Mesenchymal stem cell (in vitro differentiated cells and primary cell): ENCODE measurements around the gene NMT1.

Experiments
- DNase-seq: peaks from one replicate; pipeline ENCODE4 v3.0.0-alpha.2; 2013
- H2AFZ ChIP-seq: one replicate; pipeline ENCODE4 v1.6.1; 2013; ENCODE audit warnings: low read depth, mild to moderate bottlenecking, control low read depth, inconsistent platforms, low read length, moderate library complexity
- H2AK5ac ChIP-seq: 2 replicates; pipeline ENCODE4 v1.6.1; 2013; ENCODE audit warnings: low read length, moderate library complexity, mild to moderate bottlenecking, inconsistent platforms; ENCODE audit not compliant: severe bottlenecking
- H2BK120ac ChIP-seq: one replicate; pipeline ENCODE4 v1.6.1; 2013; ENCODE audit warnings: low read depth, mild to moderate bottlenecking, inconsistent platforms, low read length, moderate library complexity
- H2BK12ac ChIP-seq, 2 experiments: one replicate each; pipeline ENCODE4 v1.6.1; 2013; ENCODE audit warnings: inconsistent platforms in 2 of 2, low read length in 2 of 2, mild to moderate bottlenecking in 2 of 2, moderate library complexity in 2 of 2, control low read depth in 1 of 2
- H2BK15ac ChIP-seq: one replicate; pipeline ENCODE4 v1.6.1; 2013; ENCODE audit warnings: mild to moderate bottlenecking, low read depth, inconsistent platforms; ENCODE audit not compliant: poor library complexity, severe bottlenecking
- H2BK5ac ChIP-seq: 2 replicates; pipeline ENCODE4 v1.6.1; 2013; ENCODE audit warnings: low read depth, mild to moderate bottlenecking, low read length, control low read depth, inconsistent platforms; ENCODE audit not compliant: poor library complexity, severe bottlenecking
- H3K14ac ChIP-seq, 2 experiments: one replicate each; pipeline ENCODE4 v1.6.1; 2013; ENCODE audit warnings: inconsistent platforms in 2 of 2, low read length in 2 of 2, control low read depth in 1 of 2, mild to moderate bottlenecking in 1 of 2, moderate library complexity in 1 of 2
- H3K18ac ChIP-seq, 2 experiments: one replicate each; pipeline ENCODE4 v1.6.1; 2013; ENCODE audit warnings: inconsistent platforms in 2 of 2, low read length in 2 of 2, control low read depth in 1 of 2, low read depth in 1 of 2, mild to moderate bottlenecking in 1 of 2
- H3K23ac ChIP-seq, 2 experiments: one replicate each; pipeline ENCODE4 v1.6.1; 2013; ENCODE audit warnings: inconsistent platforms in 2 of 2, low read length in 2 of 2, mild to moderate bottlenecking in 2 of 2, moderate library complexity in 2 of 2, control low read depth in 1 of 2
- H3K27ac ChIP-seq: 2 replicates; pipeline ENCODE4 v1.5.1; 2013; ENCODE audit warnings: mild to moderate bottlenecking, moderate library complexity, low read length, control low read depth, inconsistent platforms; ENCODE audit not compliant: poor library complexity, severe bottlenecking
- H3K27me3 ChIP-seq, 2 experiments: 2 replicates each; pipeline versions ENCODE4 v1.6.1 to v1.7.0; 2013; ENCODE audit warnings: low read length in 2 of 2, mild to moderate bottlenecking in 2 of 2, moderate library complexity in 2 of 2, control low read depth in 1 of 2, inconsistent platforms in 1 of 2; ENCODE audit not compliant: control insufficient read depth in 1 of 2, insufficient read depth in 1 of 2
- H3K36me3 ChIP-seq, 2 experiments: 2 replicates each; pipeline versions ENCODE4 v1.6.1 to v1.7.0; 2013; ENCODE audit warnings: low read length in 2 of 2, control low read depth in 1 of 2, inconsistent platforms in 1 of 2, low read depth in 1 of 2, mild to moderate bottlenecking in 1 of 2; ENCODE audit not compliant: insufficient read depth in 2 of 2, control insufficient read depth in 1 of 2
- H3K4ac ChIP-seq, 2 experiments: one replicate each; pipeline ENCODE4 v1.6.1; 2013; ENCODE audit warnings: inconsistent platforms in 2 of 2, low read length in 2 of 2, mild to moderate bottlenecking in 2 of 2, moderate library complexity in 2 of 2, control low read depth in 1 of 2, low read depth in 1 of 2
- H3K4me1 ChIP-seq: 2 replicates; pipeline ENCODE4 v1.6.1; 2013; ENCODE audit warnings: low read depth, low read length, control low read depth; ENCODE audit not compliant: control insufficient read depth, insufficient read depth
- H3K4me2 ChIP-seq: 2 replicates; pipeline ENCODE4 v1.6.1; 2013; ENCODE audit warnings: low read length, mild to moderate bottlenecking, inconsistent platforms; ENCODE audit not compliant: poor library complexity, severe bottlenecking
- H3K4me3 ChIP-seq, 2 experiments: 2 replicates each; pipeline versions ENCODE4 v1.5.1 to v1.7.0; 2013; ENCODE audit warnings: low read length in 2 of 2, mild to moderate bottlenecking in 2 of 2, control low read depth in 1 of 2, low read depth in 1 of 2; ENCODE audit not compliant: insufficient read depth in 1 of 2
- H3K79me1 ChIP-seq: replicated peaks from 2 replicates; pipeline ENCODE4 v1.6.1; 2013; ENCODE audit warnings: mild to moderate bottlenecking, control low read depth, low read length, inconsistent platforms; ENCODE audit not compliant: poor library complexity, severe bottlenecking
- H3K9ac ChIP-seq: 2 replicates; pipeline ENCODE4 v1.7.0; 2013; ENCODE audit warnings: mild to moderate bottlenecking, low read length, moderate library complexity
- H3K9me3 ChIP-seq: 2 replicates; pipeline ENCODE4 v1.7.0; 2013; ENCODE audit warnings: mild to moderate bottlenecking, low read length; ENCODE audit not compliant: control insufficient read depth
- H4K8ac ChIP-seq: one replicate; pipeline ENCODE4 v1.6.1; 2013; ENCODE audit warnings: inconsistent platforms, mild to moderate bottlenecking, low read length, moderate library complexity
- H4K91ac ChIP-seq: one replicate; pipeline ENCODE4 v1.6.1; 2013; ENCODE audit warnings: mild to moderate bottlenecking, low read length, inconsistent platforms
- WGBS: methylation state at CpG from one replicate; pipeline ENCODE4 v1.1.7; 2013; ENCODE audit warnings: mixed read lengths; 5-methylcytosine and 5-hydroxymethylcytosine counted together

Gene NMT1

DNA sequence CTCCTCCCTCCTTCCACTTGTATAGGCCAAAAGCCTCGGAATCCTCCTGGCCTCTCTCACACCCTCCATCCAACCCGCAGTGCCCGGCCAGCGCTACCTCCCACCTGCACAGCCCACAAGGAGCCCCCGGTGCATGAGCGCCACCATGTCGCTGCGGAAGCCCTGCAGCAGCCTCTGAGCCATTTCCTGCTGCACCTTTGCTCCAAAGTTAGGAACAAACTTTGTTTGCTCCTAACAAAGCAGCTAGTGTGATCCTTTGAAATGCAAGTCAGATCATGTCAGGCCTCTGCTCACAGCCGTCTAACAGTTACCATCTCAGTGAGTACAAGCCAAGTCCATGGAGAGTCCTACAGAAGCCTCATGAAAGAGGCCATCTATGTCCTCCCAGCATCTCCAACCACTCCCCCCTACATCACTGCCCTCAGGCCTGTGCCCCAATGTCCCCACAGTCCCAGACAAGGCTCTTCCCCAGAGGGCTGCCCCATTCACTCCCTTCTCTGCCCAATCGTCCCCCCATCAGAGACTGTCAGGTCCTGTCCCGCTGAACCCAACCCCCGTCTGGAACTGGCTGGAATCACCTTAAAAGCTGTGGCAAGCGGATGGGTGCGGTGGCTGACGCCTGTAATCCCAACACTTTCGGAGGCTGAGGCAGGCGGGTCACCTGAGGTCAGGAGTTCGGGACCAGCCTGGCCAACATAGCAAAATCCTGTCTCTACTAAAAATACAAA is 17.1 kb upstream of the NMT1 start:
- Histone ChIP-seq H2BK5ac (no peak overlapping the region), H3K4me2 (no peak overlapping the region), H2BK15ac (no peak overlapping the region), H3K4me1 (peaks cover 39% of the 10 kb centered on the region), H2BK12ac (no peak overlapping the region), H3K23ac (no peak overlapping the region), H2AK5ac (peak overlapping the region; percentile 6), H3K27me3 (no peaks in the 10 kb centered on the region), H4K91ac (no peak overlapping the region), H4K8ac (peak overlapping the region; percentile 30), H3K9ac (no peak overlapping the region), H2AFZ (no peak overlapping the region), H2BK120ac (no peak overlapping the region), H3K79me1 (peaks cover 36% of the 10 kb centered on the region), H3K36me3 (peaks cover under 1 to 9% of the 10 kb centered on the region in 2 experiments), H3K4ac (no peak overlapping the region), H3K9me3 (no peaks in the 10 kb centered on the region), H3K14ac (no peak overlapping the region), H3K27ac (no peak overlapping the region), H3K18ac (no peak overlapping the region), H3K4me3 (no peak overlapping the region)
- 92% methylated on average over 18 of the region's 18 CpGs for WGBS
- DNase-seq, result no peak

DNA sequence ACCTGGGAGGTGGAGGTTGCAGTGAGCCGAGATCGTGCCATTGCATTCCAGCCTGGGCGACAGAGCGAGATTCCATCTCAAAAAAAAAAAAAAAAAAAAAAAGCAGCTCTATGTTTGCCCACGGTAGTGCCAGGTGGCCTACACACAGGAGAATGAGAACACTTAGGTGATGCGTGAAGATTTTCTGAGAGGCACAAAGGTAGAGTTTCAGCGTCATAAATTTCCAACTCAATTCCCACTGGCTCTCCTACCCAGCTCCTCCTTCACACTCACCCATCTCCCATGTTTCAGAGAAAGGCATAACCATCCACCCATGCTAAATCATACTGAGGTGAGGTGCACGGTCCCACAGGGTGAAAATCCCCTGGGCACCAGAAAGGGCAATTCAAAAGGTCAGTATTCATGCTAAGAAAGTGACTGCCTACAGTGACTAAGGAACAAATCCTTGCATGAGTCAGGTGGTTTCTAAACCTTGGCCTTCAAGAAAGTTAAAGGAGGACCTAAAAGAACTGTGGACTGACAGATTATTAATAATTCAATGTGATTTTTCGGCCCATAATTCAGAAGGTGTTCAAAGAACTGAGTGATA is 14.5 kb upstream of the NMT1 start:
- H3K79me1 ChIP-seq, result peaks cover 22% of the 10 kb centered on the region
- peak overlapping the region; percentile 52 for H3K27ac ChIP-seq
- H2BK5ac ChIP-seq, result no peak overlapping the region
- peaks cover 0 to 6% of the 10 kb centered on the region in 2 experiments for H3K36me3 ChIP-seq
- no peak overlapping the region for H3K4ac ChIP-seq
- WGBS, result 88% methylated on average over 8 of the region's 9 CpGs
- H3K9ac ChIP-seq, result peak overlapping the region; percentile 73
- H2BK15ac ChIP-seq, result no peak overlapping the region
- no peak overlapping the region for H2AFZ ChIP-seq
- H3K14ac ChIP-seq, result no peak overlapping the region
- no peak overlapping the region for H3K23ac ChIP-seq
- H3K4me1 ChIP-seq, result peaks cover 28% of the 10 kb centered on the region
- H3K18ac ChIP-seq, result peak overlapping the region in 1 of 2 experiments; percentile 79
- H3K4me2 ChIP-seq, result no peak overlapping the region
- H2BK12ac ChIP-seq, result peak overlapping the region in 1 of 2 experiments; percentile 67
- H2AK5ac ChIP-seq, result no peak overlapping the region
- H3K4me3 ChIP-seq, result no peak overlapping the region
- no peak overlapping the region for H2BK120ac ChIP-seq
- H3K27me3 ChIP-seq, result no peaks in the 10 kb centered on the region
- H4K8ac ChIP-seq, result no peak overlapping the region
- H3K9me3 ChIP-seq, result no peaks in the 10 kb centered on the region
- no peak overlapping the region for H4K91ac ChIP-seq
- peak; percentile 51 for DNase-seq

DNA sequence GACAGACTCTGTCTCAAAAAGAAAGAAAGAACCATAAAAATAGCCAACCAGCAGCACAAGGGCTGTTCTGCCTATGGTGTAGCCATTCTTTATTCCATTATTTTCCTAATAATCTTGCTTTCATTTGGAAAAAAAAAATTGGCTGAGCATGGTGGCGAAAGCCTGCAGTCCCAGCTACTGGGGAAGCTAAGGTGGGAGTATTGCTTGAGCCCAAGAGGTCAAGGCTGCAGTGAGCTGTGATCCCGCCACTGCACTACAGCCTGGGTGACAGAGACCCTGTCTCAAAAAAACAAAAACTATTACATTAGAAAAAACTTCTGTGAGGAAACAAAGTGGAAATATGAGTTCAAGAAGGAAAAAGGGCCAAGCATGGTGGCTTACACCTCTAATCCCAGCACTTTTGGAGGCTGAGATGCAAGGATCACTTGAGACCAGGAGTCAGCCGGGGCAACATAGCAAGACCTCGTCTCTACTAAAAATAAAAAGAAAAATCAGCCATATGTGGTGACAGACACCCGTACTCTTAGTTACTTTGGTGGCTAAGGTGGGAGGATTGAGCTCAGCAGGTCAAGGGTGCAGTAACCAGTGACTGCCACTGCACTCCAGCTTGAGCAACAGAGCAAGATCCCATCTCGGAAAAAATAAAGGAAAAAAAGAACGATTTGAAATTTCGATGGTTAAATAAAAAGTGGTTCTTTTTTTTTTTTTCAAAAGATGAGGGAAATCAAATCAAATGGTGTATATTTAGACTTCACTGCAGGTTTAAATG is 12.1 kb upstream of the NMT1 start:
- Histone ChIP-seq H2AFZ (no peak overlapping the region), H2BK15ac (no peak overlapping the region), H3K36me3 (peaks cover 0 to 1% of the 10 kb centered on the region in 2 experiments), H3K9ac (no peak overlapping the region), H3K79me1 (peaks cover 18% of the 10 kb centered on the region), H3K9me3 (no peaks in the 10 kb centered on the region), H3K4me2 (no peak overlapping the region), H3K4ac (peak overlapping the region in 1 of 2 experiments; percentile 40), H3K18ac (no peak overlapping the region), H3K4me1 (peaks cover 14% of the 10 kb centered on the region), H3K14ac (no peak overlapping the region), H2BK5ac (no peak overlapping the region), H2BK12ac (no peak overlapping the region), H3K27me3 (no peaks in the 10 kb centered on the region), H3K23ac (no peak overlapping the region), H3K4me3 (no peak overlapping the region), H2AK5ac (no peak overlapping the region), H3K27ac (no peak overlapping the region), H2BK120ac (no peak overlapping the region), H4K8ac (no peak overlapping the region), H4K91ac (no peak overlapping the region)
- no peak for DNase-seq
- WGBS, result 93% methylated on average over 7 of the region's 8 CpGs
